HG02798 (cell line): ENCODE data around the gene GRIA3.
A peak's percentile ranks its signal among the peaks of the same experiment; 100 is the strongest.

Source experiments
- ATAC-seq: cut with Tn5 transposase; IDR thresholded peaks from one replicate; pipeline ENCODE4 v1.9.1; 2021; ENCODE audit warnings: mild to moderate bottlenecking; ENCODE audit not compliant: unreplicated experiment, poor library complexity

Gene GRIA3

DNA sequence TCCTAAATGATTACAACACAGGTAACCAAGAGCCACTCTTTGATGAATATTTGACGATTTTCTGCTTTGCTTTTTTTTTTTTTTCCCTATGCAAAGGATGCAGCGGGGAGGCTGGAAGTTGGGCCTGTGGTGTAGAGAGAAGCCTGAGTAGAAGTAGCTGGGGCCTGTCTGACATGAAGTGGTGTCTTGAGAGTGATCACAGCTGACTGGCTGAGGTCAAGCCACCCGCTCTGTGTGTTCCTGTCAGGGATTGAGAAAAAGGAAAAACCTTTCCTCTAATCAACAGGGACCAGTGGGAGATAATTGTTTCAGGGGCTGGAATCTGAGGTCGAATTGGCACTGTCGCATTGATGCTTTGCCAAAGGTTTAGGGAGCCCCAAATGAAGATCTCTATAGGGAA lies 258.7 kb downstream of the GRIA3 start:
- ATAC-seq: no peak

DNA sequence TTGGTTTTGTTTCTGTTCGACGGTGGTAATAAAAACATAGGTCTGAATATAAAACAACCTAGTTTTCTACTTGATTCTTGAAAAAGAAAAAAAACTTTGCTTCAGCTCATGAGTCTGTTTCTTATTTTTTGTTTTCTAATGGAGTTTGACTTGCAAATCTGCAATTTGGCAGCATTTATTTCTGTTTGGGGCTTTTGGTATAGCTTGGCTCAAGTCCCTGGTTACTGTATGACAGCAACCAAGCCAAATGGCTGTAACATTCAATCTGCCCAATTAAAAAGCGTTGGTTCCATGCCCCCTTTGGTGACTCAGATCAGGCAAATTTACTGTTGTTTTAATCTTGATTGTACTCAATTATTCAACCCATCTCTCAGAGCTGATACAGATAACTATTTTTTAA lies 263.4 kb downstream of the GRIA3 start:
- no peak for ATAC-seq

DNA sequence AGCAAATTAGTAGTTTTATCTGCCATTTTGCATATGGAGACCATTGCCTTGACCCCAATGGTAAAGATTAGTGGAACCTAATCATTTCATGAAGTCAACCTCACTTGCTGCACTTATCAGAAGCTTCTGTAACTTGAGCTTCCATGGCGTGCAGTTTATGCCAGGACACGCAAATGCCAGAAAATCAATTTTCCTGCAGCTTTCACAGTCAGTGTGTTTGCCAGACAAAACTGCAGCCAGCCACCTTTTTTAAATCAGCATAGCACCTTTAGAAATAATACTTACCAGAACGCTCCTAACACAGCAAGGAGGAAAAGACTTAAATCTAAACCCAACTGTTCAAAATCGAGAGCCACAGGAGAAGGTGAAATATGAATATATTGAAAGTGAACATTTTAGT lies 265.3 kb downstream of the GRIA3 start:
- no peak for ATAC-seq

DNA sequence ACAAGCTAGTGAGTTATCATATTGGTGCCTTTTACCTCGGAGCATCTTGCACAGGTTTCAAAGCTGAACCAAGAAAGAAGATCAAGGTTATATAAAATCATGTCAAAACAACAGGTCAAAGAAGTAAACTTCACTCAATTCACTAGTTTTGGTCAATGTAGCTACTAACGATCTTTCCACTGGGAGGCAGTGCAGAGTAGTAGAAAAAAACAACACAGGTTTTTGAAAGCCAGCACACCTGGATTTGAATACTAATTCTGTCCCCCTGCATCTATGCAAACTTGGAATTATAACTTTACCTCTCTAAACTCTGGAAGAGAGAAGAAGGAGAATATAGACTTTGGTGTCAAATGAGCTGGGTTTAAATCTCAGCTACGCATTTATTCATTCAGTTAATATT lies 266.1 kb downstream of the GRIA3 start:
- no peak for ATAC-seq

DNA sequence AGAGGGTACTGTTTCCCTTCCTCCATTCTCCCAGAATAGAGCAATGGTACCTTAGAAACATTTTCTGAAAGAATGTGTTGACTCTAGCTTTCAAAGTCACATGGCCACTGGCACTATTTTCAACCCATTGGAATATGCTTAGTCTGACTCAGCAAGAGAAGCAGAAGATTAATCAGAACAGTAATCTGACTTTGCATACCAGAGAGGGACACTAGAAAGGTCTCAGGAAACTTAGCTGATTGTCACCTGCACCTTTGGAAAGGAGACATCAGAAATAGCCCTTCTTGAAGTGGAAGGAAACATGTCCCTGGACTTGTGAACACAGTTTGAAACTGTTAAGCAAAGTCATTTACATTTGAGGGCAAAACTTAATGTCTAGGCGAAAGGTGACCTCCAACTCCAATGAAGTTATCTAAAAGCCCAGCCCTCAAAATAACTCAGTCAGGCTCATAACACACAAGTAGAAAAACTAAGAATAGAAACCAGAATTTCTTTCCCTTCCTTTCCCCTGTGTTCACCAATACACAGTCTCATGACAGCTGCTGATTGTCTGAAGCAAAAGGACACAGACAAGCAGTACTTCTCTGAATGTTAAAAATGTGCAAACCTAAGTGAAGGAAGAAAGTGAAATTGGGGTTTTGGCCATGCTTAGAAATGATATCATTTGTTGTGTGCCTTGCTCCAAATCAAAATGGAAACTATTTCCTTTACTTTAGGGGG lies 270.8 kb downstream of the GRIA3 start:
- ATAC-seq: peak; percentile 88

DNA sequence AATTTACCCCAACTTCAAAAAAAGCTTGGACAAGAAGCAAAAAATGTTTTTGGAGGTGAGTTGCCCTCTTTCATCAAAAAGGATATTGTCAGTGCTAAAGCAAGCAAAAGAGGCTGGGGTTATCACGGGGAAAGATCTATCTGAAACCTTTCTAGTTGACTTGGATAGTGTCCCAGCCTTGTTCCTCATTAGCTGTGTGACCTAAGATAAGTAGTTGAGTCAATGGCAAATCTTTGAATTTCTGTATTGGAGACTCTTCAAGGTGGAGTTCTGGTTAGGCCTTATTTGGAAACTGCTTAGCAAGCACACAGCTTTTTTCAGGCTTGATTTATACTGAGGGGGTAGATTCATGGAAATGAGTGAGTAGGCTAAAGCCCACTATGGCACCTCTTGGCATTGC lies 271.6 kb downstream of the GRIA3 start:
- no peak for ATAC-seq

DNA sequence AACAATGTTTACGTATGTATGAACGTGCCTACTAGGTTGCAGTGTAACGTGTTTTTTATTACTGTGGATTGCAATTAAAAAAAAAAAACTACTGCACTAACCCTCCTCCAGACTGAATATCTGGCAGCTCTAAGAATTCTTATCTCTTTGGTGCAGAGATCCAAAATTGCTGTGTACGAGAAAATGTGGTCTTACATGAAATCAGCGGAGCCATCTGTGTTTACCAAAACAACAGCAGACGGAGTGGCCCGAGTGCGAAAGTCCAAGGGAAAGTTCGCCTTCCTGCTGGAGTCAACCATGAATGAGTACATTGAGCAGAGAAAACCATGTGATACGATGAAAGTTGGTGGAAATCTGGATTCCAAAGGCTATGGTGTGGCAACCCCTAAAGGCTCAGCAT lies 280.6 kb downstream of the GRIA3 start:
- no peak for ATAC-seq

DNA sequence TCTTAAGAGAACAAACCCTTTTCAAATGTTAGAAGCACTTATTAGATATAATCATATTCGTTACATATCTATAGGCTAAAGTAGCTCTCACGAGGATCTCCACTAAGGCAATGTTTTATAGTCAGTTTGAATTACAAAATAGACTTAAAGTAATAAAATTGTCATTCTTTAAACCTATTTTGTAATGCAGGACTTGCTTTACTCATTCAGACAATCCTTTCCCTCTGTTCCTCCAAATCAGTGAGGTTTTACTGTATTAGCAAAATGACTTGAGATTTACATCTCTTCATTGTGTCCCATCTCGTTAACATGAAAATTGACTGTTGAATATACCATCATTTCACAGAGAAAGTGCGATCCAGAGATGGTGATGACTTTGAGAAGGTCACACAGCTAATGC lies 284.4 kb downstream of the GRIA3 start:
- ATAC-seq: no peak

DNA sequence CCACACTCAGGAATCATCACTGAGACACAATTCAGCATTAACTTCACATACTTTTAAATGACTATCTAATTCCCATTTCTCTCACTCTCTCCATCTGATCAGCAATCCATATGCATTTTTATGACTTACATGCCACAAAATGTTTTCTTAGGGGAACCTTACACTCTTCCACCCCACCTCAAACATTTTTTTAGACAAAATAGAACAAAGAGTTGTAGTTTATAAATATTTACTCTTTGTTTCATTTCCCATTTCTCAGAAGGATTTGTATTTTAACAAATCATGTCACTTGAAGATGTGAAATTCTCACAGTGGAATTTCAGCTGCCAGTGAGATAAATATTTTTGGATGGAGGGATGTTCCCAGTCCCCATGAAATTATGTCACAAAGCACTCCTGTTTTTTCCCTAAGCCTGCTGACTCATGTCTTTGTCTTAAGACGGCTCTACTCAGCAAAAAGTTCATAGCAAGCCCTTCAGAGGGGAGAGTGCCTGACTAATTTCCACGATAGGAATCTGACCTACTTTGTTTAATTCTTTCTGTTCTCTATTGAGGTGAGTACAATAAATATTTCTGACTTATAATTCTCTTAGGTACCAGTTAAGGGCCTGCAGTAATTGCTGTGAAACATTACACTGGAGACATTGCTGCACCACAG lies 291.1 kb downstream of the GRIA3 start:
- ATAC-seq: no peak

DNA sequence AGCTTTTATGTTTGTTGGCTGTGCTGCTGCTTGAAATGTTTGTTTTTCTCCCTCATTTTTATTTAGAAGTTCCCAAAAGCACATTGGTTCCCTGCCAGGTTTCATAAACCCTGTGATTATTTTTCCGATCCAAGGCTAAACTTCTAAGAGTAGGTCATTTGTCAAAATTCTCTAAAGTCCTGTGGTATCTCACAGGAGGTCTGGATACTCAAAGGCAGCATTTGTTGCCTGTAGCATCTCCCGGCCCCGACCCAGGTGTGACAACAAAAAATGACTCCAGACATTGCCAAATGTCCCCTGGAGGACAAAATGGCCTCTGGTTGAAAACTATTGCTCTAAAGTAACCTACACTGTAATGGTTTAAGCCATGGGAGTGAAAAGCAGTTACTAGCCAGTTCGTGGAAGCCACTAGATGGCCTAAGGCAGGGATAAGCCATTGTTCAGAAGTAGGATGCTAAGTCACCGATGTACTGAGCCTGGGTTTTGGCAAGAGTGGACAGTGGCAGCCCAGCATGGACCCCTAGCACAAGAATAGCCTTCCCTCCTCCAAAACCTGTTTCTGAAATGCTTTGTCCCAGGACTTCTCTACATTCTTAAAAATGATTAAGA lies 292.6 kb downstream of the GRIA3 start:
- ATAC-seq: no peak

DNA sequence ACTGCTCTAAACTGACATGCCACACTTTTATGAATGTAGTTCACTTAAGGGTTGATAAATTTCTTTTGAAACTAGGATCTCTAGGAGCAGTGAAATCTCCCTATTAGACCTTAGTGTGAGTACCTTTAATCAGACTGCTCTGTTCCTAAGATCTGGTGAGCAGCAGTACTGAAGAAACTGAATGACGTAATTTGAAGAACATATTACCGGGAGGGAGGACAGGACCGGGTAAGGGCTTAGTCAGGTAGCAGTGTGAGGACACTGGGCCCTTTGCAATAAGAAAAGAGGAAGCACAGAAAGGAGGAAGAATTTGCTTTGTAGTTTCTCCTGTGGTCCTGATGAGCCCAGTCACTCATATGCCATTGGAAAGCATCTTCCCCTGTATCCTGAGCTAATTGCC lies 293.6 kb downstream of the GRIA3 start:
- no peak for ATAC-seq

DNA sequence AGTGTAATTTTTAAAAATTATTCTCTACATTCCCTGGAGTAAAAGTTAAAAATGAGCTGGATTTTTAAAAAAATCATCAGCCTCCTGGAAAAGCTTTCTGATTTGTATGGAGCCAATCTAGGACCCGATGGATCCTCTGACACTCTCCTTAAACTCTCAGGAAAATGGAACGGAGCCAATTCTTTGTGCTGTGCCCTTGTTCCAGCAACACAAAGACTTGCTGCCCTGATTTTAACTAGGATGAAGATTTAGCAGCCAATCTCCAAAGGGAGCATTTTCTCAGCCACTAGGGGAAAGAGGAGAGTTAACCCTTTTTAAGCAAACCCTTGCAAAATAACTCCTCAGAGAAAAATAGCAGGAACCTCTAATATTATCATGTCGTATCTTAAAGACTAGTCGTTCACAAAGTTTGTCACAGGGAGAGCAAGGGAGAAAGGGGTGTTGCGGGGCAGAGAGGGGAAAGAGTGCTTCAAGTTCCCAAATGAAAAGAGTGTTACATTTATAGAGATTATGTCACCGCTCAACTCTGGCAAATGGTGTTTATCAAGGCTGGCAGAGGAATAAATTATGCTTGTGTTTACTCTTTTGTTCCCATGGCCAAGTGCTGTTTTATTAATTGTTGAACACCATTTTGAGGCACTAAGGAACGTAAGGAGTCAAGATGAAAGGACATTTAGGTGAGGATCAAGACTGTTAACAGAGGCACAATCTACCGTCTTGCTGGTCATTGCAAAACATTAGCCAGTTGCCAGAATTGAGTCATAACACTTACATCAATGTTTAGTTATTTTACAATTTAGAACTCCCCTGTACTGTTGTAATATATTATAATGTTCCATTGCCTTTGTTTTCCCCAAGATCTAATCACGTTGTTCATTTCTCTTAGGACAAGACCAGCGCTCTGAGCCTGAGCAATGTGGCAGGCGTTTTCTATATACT lies 298.1 kb downstream of the GRIA3 start:
- ATAC-seq: no peak

DNA sequence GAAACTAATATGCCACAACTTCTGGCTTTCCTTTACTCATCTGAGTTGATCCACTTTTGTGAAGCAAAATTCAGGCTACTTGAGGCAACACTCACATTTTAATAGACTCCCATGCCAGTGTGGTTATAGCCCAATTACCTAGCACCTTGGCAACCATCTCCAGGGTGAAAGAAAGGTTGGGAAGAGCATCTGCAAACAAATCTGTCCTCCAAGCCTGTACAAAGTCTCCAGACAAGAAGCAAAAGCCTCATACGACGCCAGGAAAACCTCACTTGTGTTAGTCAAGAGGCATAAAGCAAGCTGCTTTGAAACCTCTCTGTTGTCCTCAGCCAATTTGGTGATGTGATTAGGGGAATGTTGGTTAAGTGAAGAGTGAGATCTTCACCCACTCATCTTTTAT lies 302.2 kb downstream of the GRIA3 start:
- no peak for ATAC-seq

DNA sequence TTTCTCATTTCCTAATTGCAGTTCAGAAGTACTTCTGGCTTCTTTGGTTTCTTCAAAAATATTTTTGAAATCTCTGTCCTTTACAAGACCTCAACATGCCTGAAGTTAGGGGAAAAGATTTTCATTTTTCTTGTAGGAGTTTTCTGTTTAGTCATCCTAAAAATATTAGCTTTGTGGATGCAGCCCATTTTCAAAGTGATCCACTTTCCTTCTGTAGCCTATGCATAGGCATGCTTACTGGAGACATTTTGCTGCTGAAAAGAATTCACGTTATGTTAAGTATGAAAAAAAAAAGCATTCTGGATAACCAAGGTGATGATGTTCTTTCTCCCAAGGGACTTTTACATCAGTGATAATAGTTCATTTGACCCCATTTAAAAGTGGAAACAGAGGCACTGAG lies 303.2 kb downstream of the GRIA3 start:
- no peak for ATAC-seq

DNA sequence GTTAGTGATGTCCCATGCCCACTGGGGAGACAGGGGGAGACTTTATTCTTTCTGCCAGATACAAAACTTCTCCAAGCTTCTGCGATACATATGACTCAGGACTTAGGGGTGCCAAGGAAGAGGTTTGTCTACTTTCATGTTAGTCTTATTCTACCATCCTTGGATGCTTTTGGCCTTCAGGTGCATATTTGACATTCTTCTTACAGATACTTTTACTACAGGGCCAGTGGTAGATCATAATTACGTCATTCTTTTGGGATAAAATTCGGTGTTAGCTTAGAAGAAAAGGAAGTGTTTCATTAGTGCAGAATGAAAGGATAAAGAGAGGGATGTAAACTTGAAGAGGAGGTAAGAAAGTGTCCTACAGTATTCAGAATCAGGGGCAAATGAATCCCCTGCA lies 303.6 kb downstream of the GRIA3 start:
- ATAC-seq: no peak

DNA sequence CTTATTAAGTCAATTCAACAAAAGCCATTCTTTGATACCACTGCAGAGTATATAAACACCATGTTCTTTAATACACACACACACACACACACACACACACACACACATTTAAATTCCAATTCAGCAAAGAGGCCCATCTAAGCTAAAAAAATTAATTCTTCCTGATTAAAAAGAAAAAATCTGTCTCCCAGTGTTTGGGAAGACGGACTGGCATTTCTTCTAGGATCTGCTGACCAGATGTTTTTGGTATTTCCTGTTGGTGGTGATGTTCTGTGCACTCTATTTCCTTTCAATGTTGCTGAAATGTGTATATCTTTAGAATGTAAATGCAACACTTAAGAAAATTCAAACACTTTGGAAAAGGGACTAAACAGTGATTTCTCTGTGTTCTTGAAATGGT lies 304.9 kb downstream of the GRIA3 start:
- no peak for ATAC-seq

DNA sequence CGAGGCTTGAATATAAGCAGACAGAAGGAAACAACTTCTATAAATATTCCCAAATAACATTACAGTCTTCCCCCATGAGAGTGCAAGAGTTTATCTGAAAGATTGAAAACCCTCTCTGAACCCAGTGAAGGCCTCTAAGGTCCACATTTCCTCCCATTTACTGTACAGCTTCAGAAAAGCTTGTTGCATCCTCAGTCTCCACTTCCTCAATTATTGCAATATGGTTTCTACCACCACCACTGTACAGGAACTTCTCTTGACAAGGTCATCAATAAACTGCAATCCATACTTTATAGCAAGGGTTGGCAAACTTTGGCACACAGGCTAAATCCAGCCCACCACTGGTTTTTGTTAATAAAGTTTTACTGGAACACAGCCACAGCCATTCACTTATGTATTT lies 309.8 kb downstream of the GRIA3 start:
- no peak for ATAC-seq

DNA sequence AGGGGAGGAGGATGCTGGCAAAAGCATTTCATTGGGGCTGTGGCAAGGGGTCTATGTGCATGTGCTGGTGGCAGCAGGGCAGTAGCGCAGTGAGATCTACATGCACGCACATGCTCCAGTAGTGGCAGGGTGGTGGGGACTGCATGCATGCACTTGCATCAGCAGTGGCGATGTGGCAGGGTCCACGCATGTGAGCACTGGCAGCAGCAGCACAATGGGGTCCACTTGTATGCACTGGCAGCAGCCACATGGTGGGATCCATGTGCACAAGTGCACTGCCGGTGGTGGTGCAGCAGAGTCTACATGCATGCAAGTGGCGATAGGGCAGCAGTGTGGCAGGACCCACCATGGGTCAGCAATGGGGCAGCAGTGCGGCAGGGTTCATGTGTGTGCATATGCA lies 315.7 kb downstream of the GRIA3 start:
- no peak for ATAC-seq

DNA sequence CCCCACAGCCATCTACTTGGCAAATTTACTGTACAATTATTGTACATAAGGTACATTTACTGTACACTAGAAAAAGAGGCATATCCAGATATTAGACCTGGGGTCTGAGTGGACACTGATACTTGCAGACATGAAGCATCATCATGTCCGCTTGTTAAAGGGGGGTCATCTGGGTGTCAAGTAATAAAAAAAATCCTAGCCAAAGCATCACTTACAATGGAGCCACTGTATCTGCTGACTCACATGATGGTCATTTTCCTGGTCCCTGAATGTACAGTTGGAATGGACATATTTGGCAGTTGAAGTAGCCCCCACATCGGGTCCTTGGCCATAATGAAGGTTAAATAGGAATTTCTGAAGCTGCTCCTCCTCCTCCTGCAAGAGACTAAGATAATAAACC lies 320.0 kb downstream of the GRIA3 start:
- no peak for ATAC-seq

DNA sequence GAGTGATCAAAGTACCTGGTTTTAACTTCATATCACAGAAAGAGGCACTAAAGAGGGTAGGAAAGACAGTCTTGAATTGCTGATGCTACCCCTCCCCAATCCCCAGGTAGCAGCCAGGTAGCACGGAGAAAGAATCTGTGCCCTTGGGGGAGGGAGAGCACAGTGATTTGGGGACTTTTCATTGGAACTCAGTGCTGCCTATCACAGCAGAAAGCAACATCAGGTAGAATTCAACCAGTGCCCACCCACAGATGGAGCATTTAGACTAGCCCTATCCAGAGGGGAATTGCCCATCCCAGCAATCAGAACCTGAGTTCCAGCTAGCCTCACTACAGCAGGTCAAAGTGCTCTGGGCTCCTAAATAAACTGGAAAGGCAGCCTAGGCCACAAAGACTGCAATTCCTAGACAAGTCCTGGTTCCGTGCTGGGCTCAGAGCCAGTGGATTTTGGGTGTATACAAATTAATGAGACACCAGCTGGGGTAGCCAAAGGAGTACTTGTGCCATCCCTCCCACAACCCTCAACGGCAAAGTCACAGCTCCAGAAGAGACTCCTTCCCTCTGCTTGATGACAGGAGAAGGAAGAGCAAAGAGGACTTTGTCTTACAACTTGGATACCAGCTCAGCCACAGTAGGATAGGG lies 320.7 kb downstream of the GRIA3 start:
- ATAC-seq: no peak
